SK-N-SH (cell line): ENCODE data around the gene TMEM87B. TPM values are rescaled to one million over a fixed set of nuclear protein-coding genes. Genes with fewer than 3 reads are reported as not detected.

Experiments
- CTCF ChIA-PET: fragments of 300-600, 350-600 bp; formaldehyde crosslinking; extraction: SDS; loops from one replicate; lab custom pipeline; 2021; lab: Yijun Ruan, JAX
- POLR2A ChIA-PET: fragments of 350-600 bp; sonication (Branson Sonifier 250); formaldehyde crosslinking; extraction: SDS; loops from one replicate; lab custom pipeline; 2020; ENCODE audit warnings: antibody characterized with exemption, inconsistent platforms; lab: Yijun Ruan, JAX
- DNase-seq: peaks from one replicate; pipeline ENCODE4 v3.0.0; 2012
- H2AFZ ChIP-seq: fragments of 200-600 bp; sonication (generic); 2 replicates; pipeline ENCODE4 v1.8.1; 2016; ENCODE audit warnings: antibody characterized with exemption, mild to moderate bottlenecking, low read depth
- H3F3A ChIP-seq: fragments of 200-600 bp; sonication (generic); replicated peaks from 2 replicates; pipeline ENCODE3; 2016; ENCODE audit warnings: antibody characterized with exemption, mild to moderate bottlenecking; ENCODE audit not compliant: insufficient read depth
- H3K27ac ChIP-seq, 2 experiments: fragments of 200-500 bp in 1 of 2; fragments of 200-600 bp in 1 of 2; sonication (Bioruptor generic) in 1 of 2; sonication (generic), shearing (Covaris generic) in 1 of 2; 2 replicates each; pipeline versions ENCODE4 v1.5.1 to v1.6.1; 2014 to 2016; ENCODE audit warnings: low read depth in 2 of 2, inconsistent platforms in 1 of 2, low read length in 1 of 2, mild to moderate bottlenecking in 1 of 2, mixed read lengths in 1 of 2
- H3K27me3 ChIP-seq: fragments of 200-600 bp; sonication (generic), shearing (Covaris generic); 2 replicates; pipeline ENCODE4 v1.6.1; 2016; ENCODE audit warnings: mixed run types; ENCODE audit not compliant: insufficient read depth
- H3K36me3 ChIP-seq, 2 experiments: fragments of 200-500 bp in 1 of 2; fragments of 200-600 bp in 1 of 2; sonication (Bioruptor generic) in 1 of 2; sonication (generic) in 1 of 2; replicated peaks in 1 of 2; 2 replicates each; pipeline versions ENCODE3 to v1.5.1; 2014 to 2016; ENCODE audit warnings: low read length in 1 of 2, mild to moderate bottlenecking in 1 of 2; ENCODE audit not compliant: insufficient read depth in 2 of 2, control insufficient read depth in 1 of 2
- H3K4me1 ChIP-seq, 2 experiments: fragments of 200-500 bp in 1 of 2; fragments of 200-600 bp in 1 of 2; sonication (Bioruptor generic) in 1 of 2; sonication (generic), shearing (Covaris generic) in 1 of 2; 2 replicates each; pipeline versions ENCODE4 v1.5.1 to v1.6.1; 2014 to 2016; ENCODE audit warnings: low read depth in 1 of 2, low read length in 1 of 2, mixed run types in 1 of 2; ENCODE audit not compliant: insufficient read depth in 2 of 2, control insufficient read depth in 1 of 2
- H3K4me2 ChIP-seq: fragments of 200-600 bp; sonication (generic), shearing (Covaris generic); 2 replicates; pipeline ENCODE4 v1.6.1; 2017; ENCODE audit warnings: mixed run types
- H3K4me3 ChIP-seq, 2 experiments: fragments of 200-500 bp in 1 of 2; fragments of 200-600 bp in 1 of 2; sonication (Bioruptor generic) in 1 of 2; sonication (generic), shearing (Covaris generic) in 1 of 2; 2 replicates each; pipeline versions ENCODE4 v1.5.1 to v1.8.1; 2014 to 2016; ENCODE audit warnings: low read depth in 2 of 2, inconsistent platforms in 1 of 2, low read length in 1 of 2, mild to moderate bottlenecking in 1 of 2, mixed read lengths in 1 of 2, moderate library complexity in 1 of 2
- H3K79me2 ChIP-seq: fragments of 200-600 bp; sonication (generic); 2 replicates; pipeline ENCODE4 v1.8.1; 2017; ENCODE audit warnings: mild to moderate bottlenecking; ENCODE audit not compliant: insufficient read depth
- H3K9ac ChIP-seq: fragments of 200-600 bp; sonication (generic); 2 replicates; pipeline ENCODE4 v1.6.1; 2017; ENCODE audit warnings: mixed run types
- H3K9me2 ChIP-seq: fragments of 200-600 bp; sonication (generic); 2 replicates; pipeline ENCODE4 v1.6.1; 2017; ENCODE audit warnings: mixed run types
- H3K9me3 ChIP-seq: fragments of 200-600 bp; sonication (generic); 2 replicates; pipeline ENCODE4 v1.6.1; 2017; ENCODE audit warnings: mixed run types, mild to moderate bottlenecking, moderate library complexity
- H4K20me1 ChIP-seq: fragments of 200-600 bp; sonication (generic); 2 replicates; pipeline ENCODE4 v1.6.1; 2017; ENCODE audit warnings: mild to moderate bottlenecking, mixed run types; ENCODE audit not compliant: insufficient read depth
- CHD2 ChIP-seq: fragments of 150-350 bp; IDR thresholded peaks from 2 replicates; pipeline ENCODE4 v1.6.1; 2018; ENCODE audit warnings: low read length; ENCODE audit not compliant: partially characterized antibody
- ELF1 ChIP-seq: IDR thresholded peaks from 2 replicates; pipeline ENCODE4 v1.4.0; 2012
- EZH2phosphoT487 ChIP-seq: fragments of 200-600 bp; sonication (generic); IDR thresholded peaks from 2 replicates; pipeline ENCODE4 v1.6.1; 2017; ENCODE audit warnings: low read depth, mixed run types, mild to moderate bottlenecking, antibody characterized with exemption, moderate library complexity, borderline replicate concordance
- GABPA ChIP-seq: IDR thresholded peaks from 2 replicates; pipeline ENCODE4 v1.4.0; 2012; ENCODE audit warnings: low read depth, mild to moderate bottlenecking
- IRF3 ChIP-seq: fragments of 150-350 bp; IDR thresholded peaks from 2 replicates; pipeline ENCODE4 v1.6.1; 2016; ENCODE audit warnings: mild to moderate bottlenecking, low read depth, low read length
- MAX ChIP-seq: IDR thresholded peaks from 2 replicates; pipeline ENCODE4 v1.4.0; 2012; ENCODE audit warnings: low read depth
- MXI1 ChIP-seq: IDR thresholded peaks from 2 replicates; pipeline ENCODE4 v1.6.1; 2012; ENCODE audit warnings: mild to moderate bottlenecking, low read depth, low read length, improper control_type of control experiment
- RAD21 ChIP-seq: IDR thresholded peaks from 2 replicates; pipeline ENCODE4 v1.6.1; 2012; ENCODE audit warnings: mild to moderate bottlenecking, low read length
- RFX5 ChIP-seq: IDR thresholded peaks from 2 replicates; pipeline ENCODE4 v1.6.1; 2012; ENCODE audit warnings: mild to moderate bottlenecking, improper control_type of control experiment, low read length
- SIN3A ChIP-seq: IDR thresholded peaks from 2 replicates; pipeline ENCODE4 v1.6.1; 2012; ENCODE audit warnings: low read depth, mild to moderate bottlenecking, low read length, moderate library complexity, borderline replicate concordance
- SMC3 ChIP-seq: IDR thresholded peaks from 2 replicates; pipeline ENCODE4 v1.6.1; 2012; ENCODE audit warnings: low read depth, low read length, improper control_type of control experiment
- TCF12 ChIP-seq: IDR thresholded peaks from 2 replicates; pipeline ENCODE4 v1.4.0; 2012
- USF2 ChIP-seq: fragments of 150-350 bp; IDR thresholded peaks from 2 replicates; pipeline ENCODE4 v1.6.1; 2017; ENCODE audit warnings: antibody characterized with exemption, low read length, low read depth, borderline replicate concordance
- YY1 ChIP-seq: IDR thresholded peaks from 2 replicates; pipeline ENCODE4 v1.4.0; 2012; ENCODE audit warnings: low read depth, mild to moderate bottlenecking
- WGBS: methylation state at CpG from one replicate; pipeline ENCODE4 v1.1.6; 2017; ENCODE audit warnings: low lambda C conversion rate; 5-methylcytosine and 5-hydroxymethylcytosine counted together
- polyA plus RNA-seq, 3 experiments: library from polyadenylated mRNA; depleted of rRNA; stranded (reverse); fragments of >200 nt; gene quantifications; 2 replicates each; pipeline ENCODE4 v1.2.3, GENCODE V29; 2012
- TF ChIP-seq, protein P1 (sequence below): fragments of 200-600 bp; sonication (generic); IDR thresholded peaks from 2 replicates; pipeline ENCODE4 v1.6.1; 2017; ENCODE audit warnings: antibody characterized with exemption, mild to moderate bottlenecking, moderate library complexity
- TF ChIP-seq, protein P2 (sequence below): IDR thresholded peaks from 2 replicates; pipeline ENCODE4 v1.4.0; 2012; ENCODE audit warnings: low read depth, borderline replicate concordance

The TMEM87B gene
- polyA plus RNA-seq, 1 of the 3 experiments (the other 2 are of a cell fraction), result 7.9 TPM

GRCh38 chr2:112118148-112118547 is 63.1 kb downstream of the TMEM87B start:
- H3K4me3 ChIP-seq, result no peak overlapping the region
- no peak overlapping the region for H3K27ac ChIP-seq
- H4K20me1 ChIP-seq, result no peaks in the 10 kb centered on the region
- H3K4me1 ChIP-seq, result no peaks in the 10 kb centered on the region; a peak in 1 of 4 replicates
- no peak overlapping the region for H3K4me2 ChIP-seq
- H3K27me3 ChIP-seq, result no peaks in the 10 kb centered on the region
- TF ChIP-seq ELF1 (no peak), YY1 (no peak), IRF3 (no peak), MAX (no peak), MXI1 (no peak), RFX5 (no peak)
- TF ChIP-seq, protein P1, sequence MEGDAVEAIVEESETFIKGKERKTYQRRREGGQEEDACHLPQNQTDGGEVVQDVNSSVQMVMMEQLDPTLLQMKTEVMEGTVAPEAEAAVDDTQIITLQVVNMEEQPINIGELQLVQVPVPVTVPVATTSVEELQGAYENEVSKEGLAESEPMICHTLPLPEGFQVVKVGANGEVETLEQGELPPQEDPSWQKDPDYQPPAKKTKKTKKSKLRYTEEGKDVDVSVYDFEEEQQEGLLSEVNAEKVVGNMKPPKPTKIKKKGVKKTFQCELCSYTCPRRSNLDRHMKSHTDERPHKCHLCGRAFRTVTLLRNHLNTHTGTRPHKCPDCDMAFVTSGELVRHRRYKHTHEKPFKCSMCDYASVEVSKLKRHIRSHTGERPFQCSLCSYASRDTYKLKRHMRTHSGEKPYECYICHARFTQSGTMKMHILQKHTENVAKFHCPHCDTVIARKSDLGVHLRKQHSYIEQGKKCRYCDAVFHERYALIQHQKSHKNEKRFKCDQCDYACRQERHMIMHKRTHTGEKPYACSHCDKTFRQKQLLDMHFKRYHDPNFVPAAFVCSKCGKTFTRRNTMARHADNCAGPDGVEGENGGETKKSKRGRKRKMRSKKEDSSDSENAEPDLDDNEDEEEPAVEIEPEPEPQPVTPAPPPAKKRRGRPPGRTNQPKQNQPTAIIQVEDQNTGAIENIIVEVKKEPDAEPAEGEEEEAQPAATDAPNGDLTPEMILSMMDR, result peak; percentile 14; the same call in 1 of the 2 replicates
- ChIA-PET POLR2A (no interaction called here), CTCF (interaction anchor here (0.7 to 1.5 kb wide), 2 partner anchors 11 to 16 kb away, joined by 4 read pairs; no protein-coding TSS in a partner anchor)
- no peak for DNase-seq
- peaks cover 32 to 39% of the 10 kb centered on the region in 2 experiments for H3K36me3 ChIP-seq
- H3K9me2 ChIP-seq, result no peaks in the 10 kb centered on the region
- peaks cover 5% of the 10 kb centered on the region; the same call in 1 of the 2 replicates for H3K9me3 ChIP-seq
- WGBS, result 92% methylated on average over 4 of the region's 4 CpGs
- no peak overlapping the region for H3K9ac ChIP-seq
- no peak overlapping the region for H2AFZ ChIP-seq
- peaks cover 3% of the 10 kb centered on the region for H3F3A ChIP-seq
- no peaks in the 10 kb centered on the region for H3K79me2 ChIP-seq

- Histone ChIP-seq H3K27me3 (no peaks in the 10 kb centered on the region), H3K4me2 (no peak overlapping the region), H3F3A (peaks cover 3% of the 10 kb centered on the region), H3K27ac (no peak overlapping the region), H2AFZ (no peak overlapping the region), H3K9ac (no peak overlapping the region), H3K4me1 (no peaks in the 10 kb centered on the region), H3K9me3 (peaks cover 5% of the 10 kb centered on the region), H3K9me2 (no peaks in the 10 kb centered on the region), H3K4me3 (no peak overlapping the region; a peak in 1 of 4 replicates), H4K20me1 (no peaks in the 10 kb centered on the region), H3K79me2 (no peaks in the 10 kb centered on the region), H3K36me3 (peaks cover 31 to 36% of the 10 kb centered on the region in 2 experiments)
- DNase-seq, result peak; percentile 29
- ChIA-PET CTCF (interaction anchor here (0.6 to 2.3 kb wide), 31 partner anchors 10 to 604 kb away, joined by 3 to 23 read pairs (median 3); partner anchors contain the start of gene ZC3H8), POLR2A (no interaction called here)
- no peak for TF ChIP-seq EZH2phosphoT487
- peak; percentile 32; the same call in 1 of the 2 replicates for TF ChIP-seq SMC3
- no peak for TF ChIP-seq USF2
- TF ChIP-seq SIN3A, result no peak
- TF ChIP-seq, protein P2, sequence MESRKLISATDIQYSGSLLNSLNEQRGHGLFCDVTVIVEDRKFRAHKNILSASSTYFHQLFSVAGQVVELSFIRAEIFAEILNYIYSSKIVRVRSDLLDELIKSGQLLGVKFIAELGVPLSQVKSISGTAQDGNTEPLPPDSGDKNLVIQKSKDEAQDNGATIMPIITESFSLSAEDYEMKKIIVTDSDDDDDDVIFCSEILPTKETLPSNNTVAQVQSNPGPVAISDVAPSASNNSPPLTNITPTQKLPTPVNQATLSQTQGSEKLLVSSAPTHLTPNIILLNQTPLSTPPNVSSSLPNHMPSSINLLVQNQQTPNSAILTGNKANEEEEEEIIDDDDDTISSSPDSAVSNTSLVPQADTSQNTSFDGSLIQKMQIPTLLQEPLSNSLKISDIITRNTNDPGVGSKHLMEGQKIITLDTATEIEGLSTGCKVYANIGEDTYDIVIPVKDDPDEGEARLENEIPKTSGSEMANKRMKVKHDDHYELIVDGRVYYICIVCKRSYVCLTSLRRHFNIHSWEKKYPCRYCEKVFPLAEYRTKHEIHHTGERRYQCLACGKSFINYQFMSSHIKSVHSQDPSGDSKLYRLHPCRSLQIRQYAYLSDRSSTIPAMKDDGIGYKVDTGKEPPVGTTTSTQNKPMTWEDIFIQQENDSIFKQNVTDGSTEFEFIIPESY, result no peak
- no peak for TF ChIP-seq CHD2
- no peak for TF ChIP-seq GABPA
- peak; percentile 70 for TF ChIP-seq RAD21
- TF ChIP-seq TCF12, result no peak
- TF ChIP-seq IRF3, result no peak
- TF ChIP-seq, protein P1, result peak; percentile 68
Measured at GRCh38 chr2:112121682-112122254, 66.7 kb downstream of the TMEM87B start.
